H7 (cell line): Measurements from ENCODE around the gene MINK1. TPM values are rescaled to one million over a fixed set of nuclear protein-coding genes. Genes with fewer than 3 reads are reported as not detected.
"Not testable (repeated sequence)": the region's sequence is repeated elsewhere in the genome, so short reads cannot be mapped to it uniquely, and the experiment has no call there.

Experiments
- DNase-seq: peaks from one replicate; pipeline ENCODE4 v3.0.0; 2012
- H3K27me3 ChIP-seq: 2 replicates; pipeline ENCODE4 v1.6.0; 2011; ENCODE audit warnings: mild to moderate bottlenecking, low read length; ENCODE audit not compliant: control insufficient read depth, insufficient read depth
- H3K36me3 ChIP-seq: replicated peaks from 2 replicates; pipeline ENCODE4 v1.5.1; 2011; ENCODE audit warnings: low read length; ENCODE audit not compliant: control insufficient read depth, insufficient read depth
- H3K4me3 ChIP-seq: 2 replicates; pipeline ENCODE4 v1.5.1; 2011; ENCODE audit warnings: low read depth, mild to moderate bottlenecking, control low read depth, low read length, moderate library complexity; ENCODE audit not compliant: insufficient read depth
- total RNA-seq: library from RNA; depleted of rRNA; stranded (reverse); fragments of >200 nt; shearing (Covaris generic); gene quantifications from 2 replicates; pipeline ENCODE4 v1.2.3, GENCODE V29; 2014

Gene MINK1
- total RNA-seq, 1 experiment from 2014 or later: 42.4 TPM

DNA sequence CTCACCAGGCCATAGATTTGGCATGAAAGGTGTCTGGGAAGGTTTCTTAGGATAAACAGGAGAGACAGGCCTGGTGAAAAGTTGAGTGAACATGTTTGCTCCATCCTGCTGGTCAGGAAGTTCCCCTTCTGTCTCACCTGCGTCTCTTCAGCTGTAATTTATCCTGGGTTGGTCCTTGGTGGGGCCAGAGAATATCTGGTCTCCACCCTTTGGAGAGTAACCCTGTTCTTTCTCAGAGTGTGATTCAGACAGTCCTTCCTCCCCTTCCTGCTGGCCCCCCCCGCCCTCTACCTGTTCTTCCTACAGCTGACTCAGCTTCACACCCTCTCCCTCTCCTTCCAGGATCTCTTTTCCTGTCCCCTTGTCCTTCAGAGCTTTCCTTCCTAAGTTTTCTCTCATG, 17.1 kb downstream of the MINK1 start:
- DNase-seq: no peak
- H3K36me3 ChIP-seq: no peaks in the 10 kb centered on the region
- H3K27me3 ChIP-seq: no peaks in the 10 kb centered on the region
- H3K4me3 ChIP-seq: no peak overlapping the region

DNA sequence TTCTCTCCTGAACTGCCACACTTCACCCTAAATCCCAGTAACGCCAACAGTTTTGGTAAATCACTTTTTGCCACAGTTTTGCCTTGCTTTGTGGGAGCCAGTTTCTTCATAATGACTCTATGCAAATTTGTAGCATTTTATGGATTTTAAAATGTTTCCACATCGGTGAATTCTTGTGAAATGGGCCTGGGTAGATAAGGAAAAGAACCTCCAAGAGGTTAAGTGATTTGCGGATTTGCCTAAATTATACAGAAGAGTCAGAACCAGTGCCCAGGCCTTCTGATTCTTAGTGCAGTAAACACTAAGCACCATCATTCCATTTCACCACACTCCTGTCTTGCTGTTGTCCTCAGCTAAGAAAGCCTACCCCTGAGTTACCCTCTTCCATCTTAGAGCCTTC, 17.9 kb downstream of the MINK1 start:
- DNase-seq: no peak
- Histone ChIP-seq H3K4me3 (no peak overlapping the region), H3K36me3 (no peaks in the 10 kb centered on the region), H3K27me3 (no peaks in the 10 kb centered on the region)

DNA sequence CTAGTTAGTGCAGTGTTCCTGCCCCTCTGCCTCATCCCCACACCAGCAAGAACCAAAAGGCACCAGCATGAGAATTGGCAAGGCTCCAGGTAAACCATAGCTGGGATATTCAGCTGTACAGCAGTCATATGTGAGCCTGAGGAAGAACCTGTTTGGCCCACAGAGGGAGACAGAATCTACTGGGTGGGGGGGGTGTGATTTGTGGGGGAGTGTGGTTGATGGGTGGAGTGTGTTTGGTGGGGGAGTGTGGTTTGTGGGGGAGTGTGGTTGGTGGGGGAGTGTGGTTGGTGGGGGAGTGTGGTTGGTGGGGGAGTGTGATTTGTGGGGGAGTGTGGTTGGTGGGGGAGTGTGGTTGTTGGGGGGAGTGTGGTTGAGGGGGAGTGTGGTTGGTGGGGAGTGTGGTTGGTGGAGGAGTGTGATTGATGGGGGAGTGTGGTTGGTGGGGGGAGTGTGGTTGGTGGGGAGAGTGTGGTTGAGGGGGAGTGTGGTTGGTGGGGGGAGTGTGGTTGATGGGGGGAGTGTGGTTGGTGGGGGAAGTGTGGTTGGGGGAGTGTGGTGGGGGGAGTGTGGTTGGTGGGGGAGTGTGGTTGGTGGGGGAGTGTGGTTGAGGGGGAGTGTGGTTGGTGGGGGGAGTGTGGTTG, 19.5 kb downstream of the MINK1 start:
- Histone ChIP-seq H3K4me3 (no peak overlapping the region), H3K27me3 (no peaks in the 10 kb centered on the region), H3K36me3 (no peaks in the 10 kb centered on the region)
- no peak for DNase-seq

DNA sequence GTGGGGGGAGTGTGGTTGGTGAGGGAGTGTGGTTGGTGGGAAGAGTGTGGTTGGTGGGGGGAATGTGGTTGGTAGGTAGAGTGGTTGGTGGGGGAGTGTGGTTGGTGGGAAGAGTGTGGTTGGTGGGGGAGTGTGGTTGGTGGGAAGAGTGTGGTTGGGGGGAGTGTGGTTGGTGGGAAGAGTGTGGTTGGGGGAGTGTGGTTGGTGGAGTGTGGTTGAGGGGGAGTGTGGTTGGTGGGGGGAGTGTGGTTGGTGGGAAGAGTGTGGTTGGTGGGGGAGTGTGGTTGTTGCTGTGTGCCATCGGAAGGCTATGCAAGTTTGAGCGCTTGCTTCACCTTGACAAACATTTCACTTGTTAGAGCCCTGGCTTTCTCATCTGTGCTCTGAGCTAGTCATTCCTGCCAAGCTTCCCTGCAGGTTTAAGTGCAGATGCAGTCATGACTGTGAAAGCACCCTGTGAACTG, 20.1 kb downstream of the MINK1 start:
- no peaks in the 10 kb centered on the region for H3K27me3 ChIP-seq
- H3K36me3 ChIP-seq: no peaks in the 10 kb centered on the region
- no peak for DNase-seq
- H3K4me3 ChIP-seq: no peak overlapping the region

DNA sequence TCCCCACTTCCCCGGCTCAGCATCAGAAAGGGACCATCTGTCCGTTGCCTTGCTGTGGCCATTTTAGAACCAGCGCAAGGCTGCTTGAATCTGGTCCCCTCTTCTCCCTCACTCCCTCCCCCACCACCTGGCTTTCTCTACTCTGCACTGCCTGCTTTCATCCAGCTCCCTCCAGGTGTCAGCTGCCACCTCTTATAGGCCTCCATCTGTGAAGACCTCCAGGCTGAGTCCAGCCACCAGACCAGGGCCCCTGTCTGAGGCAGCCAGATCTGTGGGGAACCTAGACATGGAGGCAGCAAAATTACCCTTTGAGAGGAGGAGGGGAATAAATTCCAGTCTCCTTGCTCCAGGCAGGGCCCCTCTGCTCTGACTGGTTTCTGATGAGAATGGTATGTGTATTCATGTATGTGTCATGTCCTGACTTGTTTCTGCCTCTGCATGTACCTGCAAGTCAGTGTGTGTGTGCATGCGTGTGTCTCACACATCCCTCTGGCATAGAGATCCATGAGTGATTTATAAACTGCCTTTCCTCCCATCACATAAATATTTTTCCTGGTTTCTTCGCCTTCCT, 21.1 kb downstream of the MINK1 start:
- Histone ChIP-seq H3K4me3 (no peak overlapping the region), H3K36me3 (no peaks in the 10 kb centered on the region), H3K27me3 (no peaks in the 10 kb centered on the region)
- no peak for DNase-seq

DNA sequence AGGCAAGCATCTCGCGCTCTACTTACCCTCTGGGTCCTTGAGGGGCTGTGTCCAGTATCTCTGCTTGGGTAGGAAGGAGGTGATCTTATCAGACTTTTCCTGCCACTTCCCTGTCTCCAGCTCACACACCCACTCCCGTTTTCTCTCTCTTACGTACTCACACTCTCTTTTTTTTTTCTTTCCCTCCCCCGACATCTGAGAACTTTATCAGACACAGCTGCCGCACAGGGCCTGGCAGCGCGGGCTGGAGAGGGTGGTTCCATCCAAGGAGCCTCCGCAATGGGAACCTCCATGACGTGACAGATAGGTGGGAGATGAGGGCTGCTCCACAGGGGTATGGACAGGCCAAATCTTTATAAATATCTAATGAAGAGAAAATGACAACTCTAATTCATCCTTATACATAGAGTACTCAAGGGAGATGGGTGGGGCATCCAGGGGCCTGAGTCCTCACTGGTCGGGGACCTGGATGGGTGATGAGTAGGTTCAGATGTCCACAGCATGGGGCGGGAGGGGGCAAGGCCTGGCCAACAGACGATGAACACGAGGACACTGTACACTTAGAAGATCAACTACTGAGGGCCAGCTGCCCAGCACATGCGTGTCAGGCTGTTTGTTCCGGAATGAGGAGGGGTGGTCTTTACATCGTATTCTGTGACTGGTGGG, 23.3 kb downstream of the MINK1 start:
- no peak for DNase-seq
- Histone ChIP-seq H3K4me3 (no peak overlapping the region), H3K36me3 (no peaks in the 10 kb centered on the region; the same call in 1 of the 2 replicates), H3K27me3 (no peaks in the 10 kb centered on the region)

DNA sequence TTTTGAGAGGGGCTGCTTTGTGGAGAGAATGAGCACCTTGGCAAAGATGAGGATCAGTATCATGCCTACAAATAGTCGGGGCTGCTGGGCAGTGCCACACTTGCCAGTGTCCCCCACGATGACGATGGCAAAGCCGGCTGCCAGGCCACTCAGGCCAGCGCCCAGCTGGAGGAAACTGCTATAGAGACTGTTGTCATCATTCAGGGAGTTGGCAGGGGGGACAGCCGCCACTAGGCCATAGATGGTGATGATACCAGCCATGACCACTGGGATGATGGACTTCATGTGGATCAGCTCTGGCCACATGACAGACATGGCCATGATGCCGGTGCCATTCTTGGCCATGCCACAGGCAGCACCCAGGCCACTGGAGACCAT, 23.8 kb downstream of the MINK1 start:
- Histone ChIP-seq H3K27me3 (no peaks in the 10 kb centered on the region), H3K4me3 (no peak overlapping the region), H3K36me3 (no peaks in the 10 kb centered on the region; the same call in 1 of the 2 replicates)
- no peak for DNase-seq

DNA sequence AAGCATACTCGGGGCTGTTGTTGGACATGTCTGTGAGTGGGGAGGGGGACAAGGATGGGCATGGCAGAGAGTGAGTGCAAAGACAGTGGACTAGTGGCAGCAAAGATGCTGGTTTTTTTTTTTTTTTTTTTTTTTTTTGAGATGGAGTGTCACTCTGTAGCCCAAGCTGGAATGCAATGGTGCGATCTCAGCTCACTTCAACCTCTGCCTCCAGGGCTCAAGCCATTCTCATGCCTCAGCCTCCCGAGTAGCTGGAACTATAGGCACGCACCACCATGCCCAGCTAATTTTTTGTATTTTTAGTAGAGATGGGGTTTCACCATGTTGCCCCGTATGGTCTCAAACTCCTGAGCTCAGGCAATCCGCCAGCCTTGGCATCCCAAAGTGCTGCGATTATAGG, 24.2 kb downstream of the MINK1 start:
- not testable (repeated sequence) for H3K27me3 ChIP-seq, DNase-seq, H3K36me3 ChIP-seq, H3K4me3 ChIP-seq

DNA sequence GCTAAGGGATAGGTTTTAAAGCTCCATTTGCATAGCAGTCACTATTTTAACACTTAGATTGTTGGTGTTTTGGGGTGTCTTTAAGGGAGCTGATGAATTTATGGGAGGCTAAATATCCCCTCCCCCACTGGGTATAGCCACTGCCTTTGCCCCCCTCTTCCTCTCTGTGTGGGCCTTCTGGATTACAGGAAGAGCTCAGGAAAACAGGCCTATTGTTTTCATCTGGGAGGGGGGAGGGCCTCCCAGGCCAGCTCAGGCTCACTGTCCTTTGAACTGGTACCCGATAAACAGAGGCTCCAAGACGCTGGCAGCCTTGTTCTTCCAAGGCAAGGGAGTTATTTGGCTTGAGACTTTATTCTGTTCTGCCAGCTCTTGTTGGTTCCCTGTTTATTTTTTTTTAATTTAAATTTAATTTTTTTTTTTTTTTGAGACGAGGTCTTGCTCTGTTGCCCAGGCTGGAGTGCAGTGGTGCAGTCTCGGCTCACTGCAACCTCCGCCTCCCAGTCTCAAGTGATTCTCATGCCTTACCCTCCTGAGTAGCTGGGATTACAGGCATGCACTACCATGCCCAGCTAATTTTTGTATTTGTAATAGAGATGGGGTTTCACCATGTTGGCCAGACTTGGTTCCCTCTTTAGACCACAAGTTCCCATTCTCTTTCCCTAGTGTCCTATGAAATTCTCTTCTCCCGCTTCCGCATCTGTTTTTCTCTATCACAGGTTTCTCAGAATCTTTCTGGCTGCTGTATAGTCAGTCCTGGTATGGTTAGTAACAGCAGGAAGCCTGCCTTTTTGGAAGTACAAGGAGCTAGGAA, 25.1 kb downstream of the MINK1 start:
- no peaks in the 10 kb centered on the region; the same call in 1 of the 2 replicates for H3K36me3 ChIP-seq
- no peaks in the 10 kb centered on the region for H3K27me3 ChIP-seq
- no peak overlapping the region for H3K4me3 ChIP-seq
- peak; percentile 90 for DNase-seq

DNA sequence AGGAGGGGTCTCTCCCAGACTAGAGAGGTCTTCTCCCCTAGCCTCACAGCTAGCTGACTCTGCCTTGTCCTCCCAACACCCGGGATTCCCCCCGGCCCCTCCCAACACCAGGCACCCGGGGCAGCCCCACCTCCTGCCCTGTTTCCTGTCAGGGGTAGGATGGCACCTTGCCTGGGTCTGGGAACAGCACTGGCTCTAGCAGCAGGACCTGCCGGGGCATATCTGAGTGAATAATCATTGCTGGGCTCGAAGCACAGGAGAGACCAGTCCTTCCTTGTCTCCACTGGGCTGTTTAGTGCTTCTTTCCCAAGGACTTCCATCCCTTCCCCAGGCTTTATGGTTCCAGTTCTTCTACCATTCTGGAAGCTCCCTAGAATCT, 25.7 kb downstream of the MINK1 start:
- no peaks in the 10 kb centered on the region; the same call in 1 of the 2 replicates for H3K36me3 ChIP-seq
- no peaks in the 10 kb centered on the region for H3K27me3 ChIP-seq
- peak; percentile 80 for DNase-seq
- no peak overlapping the region for H3K4me3 ChIP-seq

DNA sequence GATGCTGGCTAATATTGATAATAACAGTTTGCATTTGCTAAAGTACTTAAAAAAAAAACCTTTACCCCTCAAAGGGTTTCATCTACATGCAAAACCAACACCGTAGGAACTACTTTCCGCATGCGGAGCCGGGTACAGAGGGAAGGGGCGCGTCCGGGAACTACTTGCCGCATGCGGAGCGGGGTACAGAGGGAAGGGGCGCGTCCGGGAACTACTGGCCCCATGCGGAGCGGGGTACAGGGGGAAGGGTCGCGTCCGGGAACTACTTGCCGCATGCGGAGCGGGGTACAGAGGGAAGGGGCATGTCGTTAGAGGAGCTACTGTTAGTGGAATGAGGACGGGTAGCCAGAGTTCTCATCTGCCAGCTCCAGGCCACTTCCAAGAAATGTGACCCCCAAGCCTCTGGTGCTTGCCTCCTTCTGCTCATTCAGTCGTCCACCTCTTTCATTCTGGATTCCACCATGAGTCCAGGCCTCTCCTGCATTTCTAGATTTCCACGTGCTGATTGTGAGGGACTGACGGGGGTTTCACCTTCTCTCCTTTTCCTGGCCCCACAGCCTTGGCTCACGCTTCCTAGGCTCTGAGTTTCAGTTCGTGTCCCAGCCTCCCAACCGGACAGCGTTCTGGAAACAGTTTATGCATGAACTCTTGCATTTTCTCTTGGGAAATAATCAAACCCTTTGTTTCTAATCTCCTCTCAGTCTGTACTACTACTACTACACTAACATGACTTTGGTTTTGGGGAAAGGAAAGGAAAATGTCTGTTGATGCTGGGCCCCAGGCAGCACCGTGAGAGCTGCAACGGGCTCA, 26.9 kb downstream of the MINK1 start:
- peak; percentile 57 for DNase-seq

DNA sequence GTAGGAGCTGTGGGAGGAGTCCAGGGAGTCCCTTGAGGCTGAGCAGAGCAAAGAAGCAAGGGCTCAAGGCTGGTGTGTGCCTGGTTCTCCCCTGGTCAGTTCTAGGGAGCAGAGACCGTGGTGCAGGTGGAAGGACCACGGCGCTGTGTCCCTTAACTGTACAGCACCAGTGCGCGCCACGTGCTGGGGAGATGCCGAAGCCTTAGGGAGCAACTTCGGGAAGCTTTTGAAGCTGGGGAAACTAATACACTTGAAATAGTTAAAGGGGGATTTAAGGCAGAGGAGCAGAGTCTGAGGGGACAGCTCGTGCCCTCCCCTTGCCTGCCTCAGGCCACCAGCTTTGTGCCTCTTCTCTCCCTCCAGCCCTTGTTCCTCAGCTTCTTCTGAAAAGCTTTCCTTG, 27.5 kb downstream of the MINK1 start:
- H3K4me3 ChIP-seq: no peak overlapping the region

More for the DNA sequence above, 26.9 kb downstream of the MINK1 start:
- Histone ChIP-seq H3K36me3 (no peaks in the 10 kb centered on the region; the same call in 1 of the 2 replicates), H3K4me3 (no peak overlapping the region), H3K27me3 (no peaks in the 10 kb centered on the region)

DNA sequence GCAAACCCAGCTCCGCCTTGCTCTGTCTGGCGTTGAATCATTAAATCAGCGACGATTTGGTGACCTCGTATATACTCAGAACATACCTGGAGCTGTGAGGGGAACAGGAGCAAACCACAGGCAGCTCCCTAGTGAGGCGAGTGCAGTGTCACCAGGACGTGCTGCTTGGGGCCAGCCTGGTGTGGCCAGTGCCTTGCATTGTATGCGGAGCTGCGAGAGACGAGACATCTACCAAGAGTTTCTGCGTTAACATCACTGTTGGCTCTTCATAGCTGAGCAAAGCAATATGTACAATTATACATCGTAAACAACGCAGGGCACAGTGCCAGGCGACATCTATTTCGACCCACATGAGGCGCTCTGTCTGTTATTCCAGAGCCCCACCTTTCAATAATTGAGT, 27.9 kb downstream of the MINK1 start:
- no peaks in the 10 kb centered on the region for H3K27me3 ChIP-seq
- no peak for DNase-seq
- H3K36me3 ChIP-seq: no peaks in the 10 kb centered on the region; the same call in 1 of the 2 replicates
- H3K4me3 ChIP-seq: no peak overlapping the region

More for the DNA sequence above, 27.5 kb downstream of the MINK1 start:
- DNase-seq: no peak
- Histone ChIP-seq H3K36me3 (no peaks in the 10 kb centered on the region; the same call in 1 of the 2 replicates), H3K27me3 (no peaks in the 10 kb centered on the region)

DNA sequence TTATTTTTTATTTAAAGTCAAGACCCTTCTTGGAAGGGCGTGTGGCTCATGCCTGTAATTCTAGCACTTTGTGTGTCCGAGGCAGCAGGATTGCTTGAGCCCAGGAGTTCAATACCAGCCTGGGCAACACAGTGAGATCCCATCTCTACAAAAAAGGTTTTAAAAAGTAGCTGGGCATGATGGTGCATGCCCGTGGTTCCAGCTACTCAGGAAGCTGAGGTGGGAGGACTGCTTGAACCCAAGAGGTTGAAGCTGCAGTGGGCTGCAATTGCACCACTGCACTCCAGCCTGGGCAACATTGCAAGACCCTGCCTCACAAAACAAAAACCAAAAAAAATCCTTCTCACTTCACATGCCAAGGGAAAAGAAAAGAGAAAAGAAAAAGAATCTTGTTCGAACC, 29.6 kb downstream of the MINK1 start:
- no peak for DNase-seq
- no peaks in the 10 kb centered on the region; the same call in 1 of the 2 replicates for H3K36me3 ChIP-seq
- H3K4me3 ChIP-seq: no peak overlapping the region
- H3K27me3 ChIP-seq: no peaks in the 10 kb centered on the region
